AG04450 (cell line): ENCODE results near the gene POU6F2. TPM values are rescaled to one million over a fixed set of nuclear protein-coding genes. Genes with fewer than 3 reads are reported as not detected.

Experiments used
- CTCF ChIA-PET: fragments of 300-600, 350-600 bp; formaldehyde crosslinking; extraction: SDS; loops from one replicate; lab custom pipeline; 2022; ENCODE audit warnings: antibody characterized with exemption, inconsistent platforms; lab: Charles Lee
- POLR2A ChIA-PET: fragments of 350-600 bp; formaldehyde crosslinking; extraction: SDS; loops from one replicate; lab custom pipeline; 2021; ENCODE audit warnings: antibody characterized with exemption, inconsistent platforms; lab: Yijun Ruan, JAX
- DNase-seq: peaks from one replicate; pipeline ENCODE4 v3.0.0-alpha.2; 2011; ENCODE audit warnings: low read depth, low spot score
- H3K27ac ChIP-seq: one replicate; pipeline ENCODE4 v1.5.1; 2012; ENCODE audit warnings: low read depth, low read length, control low read depth
- H3K27me3 ChIP-seq: one replicate; pipeline ENCODE4 v1.6.0; 2012; ENCODE audit warnings: low read length; ENCODE audit not compliant: control insufficient read depth, insufficient read depth
- H3K4me3 ChIP-seq: 2 replicates; pipeline ENCODE4 v1.5.1; 2011; ENCODE audit warnings: mild to moderate bottlenecking, low read depth, low read length, control low read depth
- H3K9me3 ChIP-seq: 2 replicates; pipeline ENCODE4 v1.5.1; 2012; ENCODE audit warnings: low read length; ENCODE audit not compliant: control insufficient read depth, insufficient read depth
- CTCF ChIP-seq: IDR thresholded peaks from 2 replicates; pipeline ENCODE4 v1.5.1; 2011; ENCODE audit warnings: low read depth, low read length, control low read depth, inconsistent platforms
- polyA plus RNA-seq: library from polyadenylated mRNA; depleted of rRNA; stranded (reverse); fragments of >200 nt; gene quantifications from 2 replicates; pipeline ENCODE4 v1.2.3, GENCODE V29; 2011

Gene POU6F2
- polyA plus RNA-seq, 1 experiment, result not detected

- H3K9me3 ChIP-seq, result no peaks in the 10 kb centered on the region
- ChIA-PET CTCF (no interaction called here), POLR2A (no interaction called here)
- no peak for DNase-seq
- no peak overlapping the region for H3K27ac ChIP-seq
- no peaks in the 10 kb centered on the region for H3K27me3 ChIP-seq
- no peak overlapping the region for H3K4me3 ChIP-seq
- no peak for TF ChIP-seq CTCF
Measured at GRCh38 chr7:39356172-39356925, 378.6 kb downstream of the POU6F2 start.

- TF ChIP-seq CTCF, result peak; percentile 31; the same call in 1 of the 2 replicates
- Histone ChIP-seq H3K27me3 (no peaks in the 10 kb centered on the region), H3K9me3 (no peaks in the 10 kb centered on the region), H3K4me3 (no peak overlapping the region), H3K27ac (no peak overlapping the region)
- DNase-seq, result no peak
- ChIA-PET CTCF (no interaction called here), POLR2A (no interaction called here)
Measured at GRCh38 chr7:39357648-39358047, 379.9 kb downstream of the POU6F2 start.

- no peak for TF ChIP-seq CTCF
- CTCF ChIA-PET, result no interaction called here
- DNase-seq, result no peak
- H3K4me3 ChIP-seq, result no peak overlapping the region
- H3K27me3 ChIP-seq, result no peaks in the 10 kb centered on the region
- POLR2A ChIA-PET, result no interaction called here
- H3K9me3 ChIP-seq, result no peaks in the 10 kb centered on the region
- no peak overlapping the region for H3K27ac ChIP-seq
Measured at GRCh38 chr7:39360038-39360437, 382.3 kb downstream of the POU6F2 start.

- no peak overlapping the region for H3K4me3 ChIP-seq
- CTCF ChIA-PET, result no interaction called here
- no peaks in the 10 kb centered on the region for H3K27me3 ChIP-seq
- TF ChIP-seq CTCF, result no peak
- POLR2A ChIA-PET, result no interaction called here
- H3K9me3 ChIP-seq, result no peaks in the 10 kb centered on the region
- DNase-seq, result no peak
- no peak overlapping the region for H3K27ac ChIP-seq
Measured at GRCh38 chr7:39360766-39361165, 383.1 kb downstream of the POU6F2 start.

- POLR2A ChIA-PET, result no interaction called here
- CTCF ChIA-PET, result no interaction called here
- no peak overlapping the region for H3K4me3 ChIP-seq
Measured at GRCh38 chr7:39365751-39366295, 388.1 kb downstream of the POU6F2 start.

More at GRCh38 chr7:39365751-39366295, 388.1 kb downstream of the POU6F2 start:
- no peaks in the 10 kb centered on the region for H3K9me3 ChIP-seq
- H3K27me3 ChIP-seq, result no peaks in the 10 kb centered on the region
- no peak overlapping the region for H3K27ac ChIP-seq
- DNase-seq, result no peak
- TF ChIP-seq CTCF, result no peak
